ENCODE measurements around the gene DENND4C.
"Not testable (repeated sequence)": the region's sequence is repeated elsewhere in the genome, so short reads cannot be mapped to it uniquely, and the experiment has no call there.

The DENND4C gene

GRCh38 chr9:19188771-19189170 is 41.7 kb upstream of the DENND4C start:
- ChIA-PET POLR2A (no interaction called here), CTCF (no interaction called here)
- H3K27ac ChIP-seq (ENCODE audit: extremely low read depth, low read depth, low read length): no peak overlapping the region

GRCh38 chr9:19192202-19193028 is 38.1 kb upstream of the DENND4C start:
- 0 out of 2 replicates have a peak, but pooled peaks have one; percentile 6 for TF ChIP-seq TCF7L2 (IDR thresholded peaks at IDR 0.05; ENCODE audit: borderline replicate concordance, low read depth, low read length)
- TF ChIP-seq TRIM28 (IDR thresholded peaks at IDR 0.05; ENCODE audit: borderline replicate concordance, low read length): no peak
- no peaks in the 10 kb centered on the region for H3K36me3 ChIP-seq (ENCODE audit: control insufficient read depth in 2 of 2, insufficient read depth in 1 of 2, low read length in 2 of 2)
- no peaks in the 10 kb centered on the region for H3K9me3 ChIP-seq (ENCODE audit: control insufficient read depth, insufficient read depth, low read depth, low read length)
- ChIA-PET POLR2A (interaction anchor here (0.5 kb wide), 1 partner anchor 43 kb away, joined by 4 read pairs; no protein-coding TSS in a partner anchor), CTCF (interaction anchor here (0.6 to 1.0 kb wide), 2 partner anchors 9 to 49 kb away, joined by 3 to 10 read pairs; no protein-coding TSS in a partner anchor)
- H3K27ac ChIP-seq (ENCODE audit: extremely low read depth, low read depth, low read length): no peak overlapping the region
- no peaks in the 10 kb centered on the region for H3K4me1 ChIP-seq (ENCODE audit: control insufficient read depth, insufficient read depth, low read length)
- no peak overlapping the region for H3K4me3 ChIP-seq (ENCODE audit: low read depth, low read length)

More at GRCh38 chr9:19188771-19189170, 41.7 kb upstream of the DENND4C start:
- H3K9me3 ChIP-seq (ENCODE audit: control insufficient read depth, insufficient read depth, low read depth, low read length): no peaks in the 10 kb centered on the region
- H3K4me3 ChIP-seq (ENCODE audit: low read depth, low read length): no peak overlapping the region
- TF ChIP-seq ZNF529 (tag by site-specific recombination; IDR thresholded peaks at IDR 0.05; ENCODE audit: insufficient replicate concordance): no peak
- no peak for TF ChIP-seq PRDM6 (tag by site-specific recombination; IDR thresholded peaks at IDR 0.05)
- TF ChIP-seq ZNF701 (tag by site-specific recombination; IDR thresholded peaks at IDR 0.05): no peak
- TF ChIP-seq FEZF1 (tag by site-specific recombination; IDR thresholded peaks at IDR 0.05): no peak
- no peak for TF ChIP-seq ZNF335 (tag by site-specific recombination; conservative IDR thresholded peaks at IDR 0.05)
- no peak for TF ChIP-seq ZNF704 (tag by site-specific recombination; IDR thresholded peaks at IDR 0.05)
- no peak for TF ChIP-seq ZNF211 (tag by site-specific recombination; IDR thresholded peaks at IDR 0.05; ENCODE audit: low read depth)
- TF ChIP-seq ZNF707 (tag by site-specific recombination; IDR thresholded peaks at IDR 0.05): no peak
- H3K36me3 ChIP-seq (ENCODE audit: control insufficient read depth in 2 of 2, insufficient read depth in 1 of 2, low read length in 2 of 2): no peaks in the 10 kb centered on the region
- no peaks in the 10 kb centered on the region for H3K4me1 ChIP-seq (ENCODE audit: control insufficient read depth, insufficient read depth, low read length)

- ChIA-PET CTCF (interaction anchor here (0.6 to 1.0 kb wide), 2 partner anchors 8 to 48 kb away, joined by 3 to 10 read pairs; no protein-coding TSS in a partner anchor), POLR2A (interaction anchor here (0.5 kb wide), 1 partner anchor 43 kb away, joined by 4 read pairs; no protein-coding TSS in a partner anchor)
- TF ChIP-seq REST (tag by site-specific recombination; IDR thresholded peaks at IDR 0.05): peak; percentile 40; the same call in 1 of the 2 replicates
- no peak for TF ChIP-seq ZNF558 (tag by site-specific recombination; IDR thresholded peaks at IDR 0.05)
- Histone ChIP-seq H3K9me3 (ENCODE audit: control insufficient read depth, insufficient read depth, low read depth, low read length) (no peaks in the 10 kb centered on the region), H3K36me3 (ENCODE audit: control insufficient read depth in 2 of 2, insufficient read depth in 1 of 2, low read length in 2 of 2) (no peaks in the 10 kb centered on the region), H3K4me3 (ENCODE audit: low read depth, low read length) (no peak overlapping the region), H3K27ac (ENCODE audit: extremely low read depth, low read depth, low read length) (no peak overlapping the region), H3K4me1 (ENCODE audit: control insufficient read depth, insufficient read depth, low read length) (no peaks in the 10 kb centered on the region)
These were observed 37.5 kb upstream of the DENND4C start for GRCh38 chr9:19193029-19193324.

- POLR2A ChIA-PET, CTCF ChIA-PET: not testable (repeated sequence)
These were observed 37.0 kb upstream of the DENND4C start for GRCh38 chr9:19193358-19193973.

More at GRCh38 chr9:19193358-19193973, 37.0 kb upstream of the DENND4C start:
- not testable (repeated sequence) for H3K4me1 ChIP-seq (ENCODE audit: control insufficient read depth, insufficient read depth, low read length); H3K4me3 ChIP-seq (ENCODE audit: low read depth, low read length); H3K27ac ChIP-seq (ENCODE audit: extremely low read depth, low read depth, low read length); H3K36me3 ChIP-seq (ENCODE audit: control insufficient read depth in 2 of 2, insufficient read depth in 1 of 2, low read length in 2 of 2); H3K9me3 ChIP-seq (ENCODE audit: control insufficient read depth, insufficient read depth, low read depth, low read length)
